ENCODE results near the gene PGS1. TPM values are rescaled to one million over a fixed set of nuclear protein-coding genes. Genes with fewer than 3 reads are reported as not detected.

PGS1 gene
- total and polyA plus RNA-seq, 2 experiments from 2014 or later: 30.4 to 42.5 TPM

- Histone ChIP-seq H3K27ac (no peak overlapping the region), H3K4me3 (no peak overlapping the region), H4K20me1 (ENCODE audit: insufficient read depth, poor library complexity, severe bottlenecking) (no peaks in the 10 kb centered on the region), H3K4me2 (no peak overlapping the region), H3K79me2 (peaks cover 53% of the 10 kb centered on the region), H3K27me3 (no peaks in the 10 kb centered on the region), H2AFZ (no peak overlapping the region), H3K9me2 (replicated peaks; ENCODE audit: insufficient read depth) (no peaks in the 10 kb centered on the region), H3K9me3 (ENCODE audit: low read depth) (no peaks in the 10 kb centered on the region), H3K36me3 (replicated peaks; ENCODE audit: insufficient read depth, low read depth) (no peaks in the 10 kb centered on the region), H3K4me1 (ENCODE audit: insufficient read depth) (no peaks in the 10 kb centered on the region)
- TF ChIP-seq CTCF (IDR thresholded peaks at IDR 0.05; ENCODE audit: poor library complexity) (no peak), EZH2 (IDR thresholded peaks at IDR 0.05; ENCODE audit: borderline replicate concordance) (no peak), EZH2phosphoT487 (IDR thresholded peaks at IDR 0.05; ENCODE audit: low read depth, severe bottlenecking, unreplicated experiment) (no peak)
- no peak for DNase-seq (ENCODE audit: low spot score)
- WGBS (ENCODE audit: low lambda C conversion rate, missing lambda C conversion rate): 98% methylated on average over 3 of the region's 3 CpGs
Measured at GRCh38 chr17:78398390-78398789, 19.9 kb downstream of the PGS1 start.

- Histone ChIP-seq H3K4me1 (ENCODE audit: insufficient read depth) (no peaks in the 10 kb centered on the region), H3K79me2 (peaks cover 50% of the 10 kb centered on the region), H3K9me3 (ENCODE audit: low read depth) (no peaks in the 10 kb centered on the region), H2AFZ (no peak overlapping the region), H3K4me2 (no peak overlapping the region), H3K9me2 (replicated peaks; ENCODE audit: insufficient read depth) (no peaks in the 10 kb centered on the region), H3K27ac (peak overlapping the region; percentile 14), H3K36me3 (replicated peaks; ENCODE audit: insufficient read depth, low read depth) (no peaks in the 10 kb centered on the region), H3K4me3 (no peak overlapping the region), H3K27me3 (no peaks in the 10 kb centered on the region), H4K20me1 (ENCODE audit: insufficient read depth, poor library complexity, severe bottlenecking) (no peaks in the 10 kb centered on the region)
- DNase-seq (ENCODE audit: low spot score): no peak
- TF ChIP-seq CTCF (IDR thresholded peaks at IDR 0.05; ENCODE audit: poor library complexity) (no peak), EZH2 (IDR thresholded peaks at IDR 0.05; ENCODE audit: borderline replicate concordance) (no peak), EZH2phosphoT487 (IDR thresholded peaks at IDR 0.05; ENCODE audit: low read depth, severe bottlenecking, unreplicated experiment) (no peak)
- WGBS (ENCODE audit: low lambda C conversion rate, missing lambda C conversion rate): 84% methylated on average over 28 of the region's 28 CpGs
Measured at GRCh38 chr17:78399028-78399692, 20.7 kb downstream of the PGS1 start.

DNA sequence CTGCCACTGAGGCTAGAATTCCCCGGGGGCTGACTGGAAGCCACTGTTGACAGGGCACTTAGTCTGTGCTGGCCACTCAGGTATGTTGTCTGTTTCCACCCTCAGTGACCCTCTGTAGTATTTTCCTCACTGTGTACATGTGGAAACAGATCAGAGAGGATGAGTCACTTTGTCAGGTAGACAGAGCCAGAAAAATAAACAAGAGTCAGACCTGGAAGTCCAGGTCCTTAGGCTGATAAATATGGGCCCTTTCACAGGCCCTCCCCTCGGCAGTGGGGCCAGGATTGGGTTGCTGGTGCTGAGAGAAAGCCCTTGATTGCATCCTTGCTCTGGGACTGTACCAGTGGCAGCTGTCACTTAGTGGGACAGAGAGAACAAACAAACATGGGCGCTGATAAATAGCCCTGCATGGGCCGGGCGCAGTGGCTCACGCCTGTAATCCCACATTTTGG, 21.3 kb downstream of the PGS1 start:
- H3K27me3 ChIP-seq: no peaks in the 10 kb centered on the region
- peaks cover 50% of the 10 kb centered on the region for H3K79me2 ChIP-seq
- H3K27ac ChIP-seq: peak overlapping the region; percentile 14
- no peak overlapping the region for H2AFZ ChIP-seq
- 63% methylated on average over 6 of the region's 6 CpGs for WGBS (ENCODE audit: low lambda C conversion rate, missing lambda C conversion rate)
- H3K36me3 ChIP-seq (replicated peaks; ENCODE audit: insufficient read depth, low read depth): no peaks in the 10 kb centered on the region
- H4K20me1 ChIP-seq (ENCODE audit: insufficient read depth, poor library complexity, severe bottlenecking): no peaks in the 10 kb centered on the region
- no peaks in the 10 kb centered on the region for H3K9me2 ChIP-seq (replicated peaks; ENCODE audit: insufficient read depth)
- H3K4me3 ChIP-seq: no peak overlapping the region
- H3K4me1 ChIP-seq (ENCODE audit: insufficient read depth): no peaks in the 10 kb centered on the region
- H3K4me2 ChIP-seq: no peak overlapping the region
- no peak for DNase-seq (ENCODE audit: low spot score)
- no peaks in the 10 kb centered on the region for H3K9me3 ChIP-seq (ENCODE audit: low read depth)
- no peak for TF ChIP-seq EZH2 (IDR thresholded peaks at IDR 0.05; ENCODE audit: borderline replicate concordance)
- no peak for TF ChIP-seq EZH2phosphoT487 (IDR thresholded peaks at IDR 0.05; ENCODE audit: low read depth, severe bottlenecking, unreplicated experiment)
- TF ChIP-seq CTCF (IDR thresholded peaks at IDR 0.05; ENCODE audit: poor library complexity): no peak
